Fibroblast of lung (primary cell): Measurements from ENCODE around the gene MPND. TPM values are rescaled to one million over a fixed set of nuclear protein-coding genes. Genes with fewer than 3 reads are reported as not detected.

Experiments
- DNase-seq, 2 donors: peaks; one replicate each; pipeline versions ENCODE4 v3.0.0 to v3.0.0-alpha.2; 2010; ENCODE audit warnings: low read depth in 2 of 2
- H2AFZ ChIP-seq: 2 replicates; pipeline ENCODE4 v1.5.1; 2012; ENCODE audit warnings: low read length, control low read depth, inconsistent platforms
- H3K27ac ChIP-seq: 2 replicates; pipeline ENCODE4 v1.5.1; 2011; ENCODE audit warnings: low read length, control low read depth; ENCODE audit not compliant: insufficient read depth
- H3K27me3 ChIP-seq: 2 replicates; pipeline ENCODE4 v1.5.1; 2011; ENCODE audit warnings: mild to moderate bottlenecking, low read length; ENCODE audit not compliant: control insufficient read depth, insufficient read depth
- H3K36me3 ChIP-seq: 2 replicates; pipeline ENCODE4 v1.5.1; 2011; ENCODE audit warnings: low read length; ENCODE audit not compliant: control insufficient read depth, insufficient read depth
- H3K4me1 ChIP-seq: 2 replicates; pipeline ENCODE4 v1.5.1; 2011; ENCODE audit warnings: low read length; ENCODE audit not compliant: control insufficient read depth, insufficient read depth; ENCODE audit errors: extremely low read depth
- H3K4me2 ChIP-seq: 2 replicates; pipeline ENCODE4 v1.5.1; 2011; ENCODE audit warnings: low read length, control low read depth; ENCODE audit not compliant: insufficient read depth; ENCODE audit errors: extremely low read depth
- H3K4me3 ChIP-seq, 4 experiments: fragments of 200-600 bp in 1 of 4; sonication (generic) in 1 of 4; replicated peaks in 1 of 4; 2 replicates each; pipeline ENCODE4 v1.5.1; 2011 to 2016; ENCODE audit warnings: low read length in 4 of 4, low read depth in 3 of 4, mild to moderate bottlenecking in 3 of 4, control low read depth in 2 of 4, inconsistent platforms in 1 of 4, mixed read lengths in 1 of 4; ENCODE audit not compliant: insufficient read depth in 1 of 4; ENCODE audit errors: control extremely low read depth in 1 of 4
- H3K79me2 ChIP-seq: 2 replicates; pipeline ENCODE4 v1.5.1; 2012; ENCODE audit warnings: mild to moderate bottlenecking, low read length, inconsistent platforms; ENCODE audit not compliant: control insufficient read depth, insufficient read depth
- H3K9ac ChIP-seq: 2 replicates; pipeline ENCODE4 v1.5.1; 2011; ENCODE audit warnings: mild to moderate bottlenecking, low read length, control low read depth; ENCODE audit not compliant: insufficient read depth
- H3K9me3 ChIP-seq: 2 replicates; pipeline ENCODE4 v1.5.1; 2012; ENCODE audit warnings: low read depth, low read length; ENCODE audit not compliant: control insufficient read depth, insufficient read depth
- H4K20me1 ChIP-seq: 2 replicates; pipeline ENCODE4 v1.5.1; 2011; ENCODE audit warnings: low read length; ENCODE audit not compliant: control insufficient read depth, insufficient read depth; ENCODE audit errors: extremely low read depth
- EZH2 ChIP-seq: IDR thresholded peaks from 2 replicates; pipeline ENCODE4 v1.5.1; 2012; ENCODE audit warnings: low read length, control low read depth, mild to moderate bottlenecking; ENCODE audit errors: missing control alignments
- polyA plus RNA-seq, 2 donors: library from polyadenylated mRNA; depleted of rRNA in 1 of 2; stranded (reverse) in 1 of 2; unstranded in 1 of 2; fragments of >200 nt; gene quantifications; 2 replicates each; pipeline ENCODE4 v1.2.1, GENCODE V29; 2011 to 2012; ENCODE audit warnings: missing spikeins in 1 of 2
- total RNA-seq: library from RNA; depleted of rRNA; stranded (reverse); fragments of >200 nt; gene quantifications from 2 replicates; pipeline ENCODE4 v1.2.1, GENCODE V29; 2014
- TF ChIP-seq, protein P1 (sequence below), 2 donors: IDR thresholded peaks in 1 of 2; conservative IDR thresholded peaks in 1 of 2; 1 replicate in 1 of 2; 2 replicates in 1 of 2; pipeline ENCODE4 v1.5.1; 2011 to 2012; ENCODE audit warnings: low read length in 2 of 2, control low read depth in 1 of 2, inconsistent platforms in 1 of 2, low read depth in 1 of 2, mild to moderate bottlenecking in 1 of 2

The MPND gene
- total and polyA plus RNA-seq, 2 donors (not counting 1 experiment from before 2014, with no cell fraction given) = 2.7 to 7.1 TPM

DNA sequence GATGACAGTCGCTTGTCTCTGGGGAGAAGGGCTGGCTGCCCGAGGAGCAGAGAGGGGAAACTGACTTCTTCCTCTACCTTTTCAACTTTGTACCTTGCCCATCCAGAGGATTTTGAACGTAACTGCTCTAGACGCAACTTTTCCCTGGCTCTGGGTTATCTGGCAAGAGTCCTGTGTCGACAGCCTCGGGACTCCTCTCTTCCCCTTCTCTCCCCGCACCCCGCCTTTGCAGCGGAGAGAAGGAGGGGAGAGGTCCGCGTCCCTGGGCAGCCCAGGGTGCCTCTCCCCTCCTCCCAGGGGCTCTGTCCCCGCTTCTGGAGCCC lies 56.4 kb downstream of the MPND start:
- peak in 1 of 2 donors; percentile 23 for DNase-seq
- Histone ChIP-seq H4K20me1 (no peaks in the 10 kb centered on the region), H3K9ac (peak overlapping the region; percentile 80), H3K79me2 (peaks cover 74% of the 10 kb centered on the region), H3K4me3 (peak overlapping the region; percentile 60 to 97 (median 87)), H3K9me3 (no peaks in the 10 kb centered on the region), H3K27ac (peak overlapping the region; percentile 94), H3K36me3 (peaks cover 2% of the 10 kb centered on the region), H3K4me1 (peaks cover 10% of the 10 kb centered on the region), H3K4me2 (peak overlapping the region; percentile 91), H2AFZ (peak overlapping the region; percentile 8), H3K27me3 (no peaks in the 10 kb centered on the region)
- TF ChIP-seq EZH2 = no peak
- TF ChIP-seq, protein P1, sequence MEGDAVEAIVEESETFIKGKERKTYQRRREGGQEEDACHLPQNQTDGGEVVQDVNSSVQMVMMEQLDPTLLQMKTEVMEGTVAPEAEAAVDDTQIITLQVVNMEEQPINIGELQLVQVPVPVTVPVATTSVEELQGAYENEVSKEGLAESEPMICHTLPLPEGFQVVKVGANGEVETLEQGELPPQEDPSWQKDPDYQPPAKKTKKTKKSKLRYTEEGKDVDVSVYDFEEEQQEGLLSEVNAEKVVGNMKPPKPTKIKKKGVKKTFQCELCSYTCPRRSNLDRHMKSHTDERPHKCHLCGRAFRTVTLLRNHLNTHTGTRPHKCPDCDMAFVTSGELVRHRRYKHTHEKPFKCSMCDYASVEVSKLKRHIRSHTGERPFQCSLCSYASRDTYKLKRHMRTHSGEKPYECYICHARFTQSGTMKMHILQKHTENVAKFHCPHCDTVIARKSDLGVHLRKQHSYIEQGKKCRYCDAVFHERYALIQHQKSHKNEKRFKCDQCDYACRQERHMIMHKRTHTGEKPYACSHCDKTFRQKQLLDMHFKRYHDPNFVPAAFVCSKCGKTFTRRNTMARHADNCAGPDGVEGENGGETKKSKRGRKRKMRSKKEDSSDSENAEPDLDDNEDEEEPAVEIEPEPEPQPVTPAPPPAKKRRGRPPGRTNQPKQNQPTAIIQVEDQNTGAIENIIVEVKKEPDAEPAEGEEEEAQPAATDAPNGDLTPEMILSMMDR (conservative IDR thresholded peaks at IDR 0.05 in 1 of 2, IDR thresholded peaks at IDR 0.05 in 1 of 2; ENCODE audit: low read depth in 1 of 2, low read length in 2 of 2) = no peak

DNA sequence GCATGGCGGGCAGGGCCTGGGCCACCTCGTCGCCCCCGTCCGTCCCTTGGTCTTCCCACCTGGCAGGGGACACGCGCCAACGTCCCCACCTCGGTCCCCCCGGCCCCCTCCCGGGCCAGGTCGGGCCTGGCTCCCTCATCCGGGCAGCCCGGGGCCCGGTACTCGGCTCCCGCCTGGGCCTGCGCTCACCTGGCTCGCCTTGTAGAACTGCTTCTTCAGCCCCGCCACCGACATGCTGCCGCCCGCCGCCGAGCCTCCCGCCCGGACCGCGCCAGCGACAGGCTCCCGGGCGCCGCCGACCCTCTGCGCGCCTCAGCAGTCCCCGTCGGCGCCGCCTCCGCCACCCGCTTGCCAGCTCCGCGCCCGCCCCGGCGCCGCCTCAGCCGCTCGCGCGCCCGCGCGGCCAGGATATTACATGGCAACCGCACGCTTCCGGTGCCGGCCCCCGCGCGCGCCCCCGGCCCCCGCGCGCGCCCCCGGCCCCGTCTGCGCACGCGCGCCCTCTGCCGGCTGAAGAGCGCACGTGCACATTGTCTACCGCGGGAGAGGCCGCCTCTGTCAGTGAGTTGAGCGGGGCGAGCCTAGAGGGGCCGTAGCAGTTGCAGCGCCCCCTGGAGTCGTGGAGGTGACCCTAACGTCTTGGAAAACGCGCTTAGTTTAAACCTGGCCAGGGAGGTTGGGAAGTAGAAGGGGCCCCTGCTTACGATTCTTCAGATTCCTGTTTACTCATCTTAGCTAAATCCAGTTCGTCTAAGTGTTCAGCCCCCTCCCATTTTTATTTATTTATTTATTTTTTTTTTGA lies 57.0 kb downstream of the MPND start, which contains the start of gene SH3GL1:
SH3GL1 (minus strand) TSS at position 413 of the 802 bp plus-strand sequence; CDS start at position 234, 179 bp downstream.
- Histone ChIP-seq H3K9me3 (no peaks in the 10 kb centered on the region), H3K9ac (peak within 1 kb of the TSS; percentile 80), H3K4me2 (peak within 1 kb of the TSS; percentile 91), H3K79me2 (peaks cover 74% of the 10 kb centered on the region), H3K4me3 (peak within 1 kb of the TSS; percentile 60 to 97 (median 87)), H2AFZ (peak within 1 kb of the TSS; percentile 21), H4K20me1 (no peaks in the 10 kb centered on the region), H3K4me1 (peaks cover 10% of the 10 kb centered on the region), H3K27me3 (no peaks in the 10 kb centered on the region), H3K36me3 (peaks cover under 1% of the 10 kb centered on the region), H3K27ac (peak within 1 kb of the TSS; percentile 94)
- TF ChIP-seq EZH2 = no peak
- TF ChIP-seq, protein P1 (conservative IDR thresholded peaks at IDR 0.05 in 1 of 2, IDR thresholded peaks at IDR 0.05 in 1 of 2; ENCODE audit: low read depth in 1 of 2, low read length in 2 of 2) = peak; percentile 78 to 84
- peak; percentile 83 to 93 for DNase-seq

- peak overlapping the region; percentile 11 to 81 (median 41) for H3K4me3 ChIP-seq
- no peaks in the 10 kb centered on the region for H3K27me3 ChIP-seq
- H3K9me3 ChIP-seq = no peaks in the 10 kb centered on the region
- no peaks in the 10 kb centered on the region for H4K20me1 ChIP-seq
- H3K4me2 ChIP-seq = peak overlapping the region; percentile 88
- peak overlapping the region; percentile 83 for H3K27ac ChIP-seq
- H3K9ac ChIP-seq = peak overlapping the region; percentile 33
- H3K4me1 ChIP-seq = peaks cover 10% of the 10 kb centered on the region
- no peak for DNase-seq
- H2AFZ ChIP-seq = peak overlapping the region; percentile 17
- H3K36me3 ChIP-seq = no peaks in the 10 kb centered on the region
- peaks cover 73% of the 10 kb centered on the region for H3K79me2 ChIP-seq
- TF ChIP-seq, protein P1 (conservative IDR thresholded peaks at IDR 0.05 in 1 of 2, IDR thresholded peaks at IDR 0.05 in 1 of 2; ENCODE audit: low read depth in 1 of 2, low read length in 2 of 2) = no peak
Measured at GRCh38 chr19:4401769-4402170, 58.4 kb downstream of the MPND start.
